Panc1 (cell line): ENCODE data around the gene ADGRD1.

Source experiments
- POLR2AphosphoS5 ChIP-seq: IDR thresholded peaks from 2 replicates; pipeline ENCODE4 v1.6.1; 2012; ENCODE audit warnings: mild to moderate bottlenecking, low read depth, low read length, moderate library complexity
- TF ChIP-seq, protein P1 (sequence below): fragments of 450-650 bp; IDR thresholded peaks from 2 replicates; pipeline ENCODE4 v1.5.1; 2017; ENCODE audit warnings: mild to moderate bottlenecking
- TF ChIP-seq, protein P2 (sequence below), 2 experiments: IDR thresholded peaks; 2 replicates each; pipeline ENCODE4 v1.6.1; 2011 to 2012; ENCODE audit warnings: low read depth in 2 of 2, control low read depth in 1 of 2, low read length in 1 of 2, mild to moderate bottlenecking in 1 of 2, moderate library complexity in 1 of 2; ENCODE audit not compliant: insufficient read depth in 1 of 2

DNA sequence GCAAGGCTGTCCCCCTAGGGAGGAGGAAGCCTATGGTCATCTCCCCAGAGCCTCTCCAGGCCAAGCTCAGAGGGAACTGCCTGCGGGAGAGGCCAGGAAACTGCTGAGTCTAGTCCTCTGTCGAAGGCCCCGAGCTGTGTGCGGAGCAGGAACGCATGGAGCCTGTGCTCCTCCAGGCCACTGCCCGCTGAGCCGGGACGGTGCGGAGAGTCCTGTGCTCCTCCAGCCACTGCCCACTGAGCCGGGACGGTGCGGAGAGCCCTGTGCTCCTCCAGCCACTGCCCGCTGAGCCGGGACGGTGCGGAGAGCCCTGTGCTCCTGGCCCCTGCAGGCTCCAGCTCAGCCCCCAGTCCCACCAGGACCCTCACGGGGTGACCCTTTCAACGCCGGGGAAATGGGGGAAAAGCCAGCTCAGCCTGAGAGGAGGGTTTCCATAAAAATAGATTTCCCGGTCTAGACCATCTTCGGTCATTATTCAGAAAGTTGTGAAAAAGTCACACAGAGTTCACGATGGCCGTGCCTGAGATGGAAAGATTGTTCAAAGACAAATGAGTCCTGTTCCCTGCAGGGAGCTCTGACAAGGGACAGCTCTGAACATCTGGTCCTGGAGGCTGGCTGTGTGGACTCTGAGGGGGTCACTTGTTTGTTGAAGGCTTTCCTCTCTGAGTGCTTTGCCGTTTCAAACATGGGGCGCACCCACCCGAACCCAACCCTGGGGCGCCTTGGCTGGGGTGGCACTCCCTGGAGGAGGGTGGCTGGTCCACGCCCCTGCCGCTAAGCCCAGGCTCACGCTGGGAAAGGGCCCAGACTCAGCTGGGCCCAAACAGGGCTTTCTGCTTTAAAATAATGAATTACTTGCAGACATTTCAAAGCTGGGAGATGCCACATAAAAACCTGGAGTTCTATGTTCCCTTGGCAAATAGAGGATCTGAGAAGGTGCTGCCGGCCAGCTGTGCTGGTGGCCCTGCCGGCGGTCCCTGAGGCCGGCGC, 85.5 kb downstream of the ADGRD1 start:
- TF ChIP-seq, protein P1, sequence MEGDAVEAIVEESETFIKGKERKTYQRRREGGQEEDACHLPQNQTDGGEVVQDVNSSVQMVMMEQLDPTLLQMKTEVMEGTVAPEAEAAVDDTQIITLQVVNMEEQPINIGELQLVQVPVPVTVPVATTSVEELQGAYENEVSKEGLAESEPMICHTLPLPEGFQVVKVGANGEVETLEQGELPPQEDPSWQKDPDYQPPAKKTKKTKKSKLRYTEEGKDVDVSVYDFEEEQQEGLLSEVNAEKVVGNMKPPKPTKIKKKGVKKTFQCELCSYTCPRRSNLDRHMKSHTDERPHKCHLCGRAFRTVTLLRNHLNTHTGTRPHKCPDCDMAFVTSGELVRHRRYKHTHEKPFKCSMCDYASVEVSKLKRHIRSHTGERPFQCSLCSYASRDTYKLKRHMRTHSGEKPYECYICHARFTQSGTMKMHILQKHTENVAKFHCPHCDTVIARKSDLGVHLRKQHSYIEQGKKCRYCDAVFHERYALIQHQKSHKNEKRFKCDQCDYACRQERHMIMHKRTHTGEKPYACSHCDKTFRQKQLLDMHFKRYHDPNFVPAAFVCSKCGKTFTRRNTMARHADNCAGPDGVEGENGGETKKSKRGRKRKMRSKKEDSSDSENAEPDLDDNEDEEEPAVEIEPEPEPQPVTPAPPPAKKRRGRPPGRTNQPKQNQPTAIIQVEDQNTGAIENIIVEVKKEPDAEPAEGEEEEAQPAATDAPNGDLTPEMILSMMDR = no peak
- TF ChIP-seq, protein P2, sequence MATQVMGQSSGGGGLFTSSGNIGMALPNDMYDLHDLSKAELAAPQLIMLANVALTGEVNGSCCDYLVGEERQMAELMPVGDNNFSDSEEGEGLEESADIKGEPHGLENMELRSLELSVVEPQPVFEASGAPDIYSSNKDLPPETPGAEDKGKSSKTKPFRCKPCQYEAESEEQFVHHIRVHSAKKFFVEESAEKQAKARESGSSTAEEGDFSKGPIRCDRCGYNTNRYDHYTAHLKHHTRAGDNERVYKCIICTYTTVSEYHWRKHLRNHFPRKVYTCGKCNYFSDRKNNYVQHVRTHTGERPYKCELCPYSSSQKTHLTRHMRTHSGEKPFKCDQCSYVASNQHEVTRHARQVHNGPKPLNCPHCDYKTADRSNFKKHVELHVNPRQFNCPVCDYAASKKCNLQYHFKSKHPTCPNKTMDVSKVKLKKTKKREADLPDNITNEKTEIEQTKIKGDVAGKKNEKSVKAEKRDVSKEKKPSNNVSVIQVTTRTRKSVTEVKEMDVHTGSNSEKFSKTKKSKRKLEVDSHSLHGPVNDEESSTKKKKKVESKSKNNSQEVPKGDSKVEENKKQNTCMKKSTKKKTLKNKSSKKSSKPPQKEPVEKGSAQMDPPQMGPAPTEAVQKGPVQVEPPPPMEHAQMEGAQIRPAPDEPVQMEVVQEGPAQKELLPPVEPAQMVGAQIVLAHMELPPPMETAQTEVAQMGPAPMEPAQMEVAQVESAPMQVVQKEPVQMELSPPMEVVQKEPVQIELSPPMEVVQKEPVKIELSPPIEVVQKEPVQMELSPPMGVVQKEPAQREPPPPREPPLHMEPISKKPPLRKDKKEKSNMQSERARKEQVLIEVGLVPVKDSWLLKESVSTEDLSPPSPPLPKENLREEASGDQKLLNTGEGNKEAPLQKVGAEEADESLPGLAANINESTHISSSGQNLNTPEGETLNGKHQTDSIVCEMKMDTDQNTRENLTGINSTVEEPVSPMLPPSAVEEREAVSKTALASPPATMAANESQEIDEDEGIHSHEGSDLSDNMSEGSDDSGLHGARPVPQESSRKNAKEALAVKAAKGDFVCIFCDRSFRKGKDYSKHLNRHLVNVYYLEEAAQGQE (IDR thresholded peaks at IDR 0.05; ENCODE audit: insufficient read depth in 1 of 2, low read depth in 2 of 2, low read length in 1 of 2) = no peak
- TF ChIP-seq POLR2AphosphoS5 = no peak
